ENCODE results near the gene INPP5J.

GRCh38 chr22:31122196-31122531 is 602 bp upstream of the INPP5J start:
- TF ChIP-seq CTCF (conservative IDR thresholded peaks at IDR 0.05; ENCODE audit: low read depth, low read length) = no peak
- no peak for TF ChIP-seq EZH2 (IDR thresholded peaks at IDR 0.05; ENCODE audit: borderline replicate concordance, low read depth, low read length, poor library complexity, severe bottlenecking)

Measured in A673 (cell line).